Suprapubic skin (tissue), 4 donors: ENCODE results near the gene NINJ1.

Experiments used
- CTCF ChIP-seq, 2 donors: fragments of 200-600 bp in 1 of 2; fragments of 450-650 bp in 1 of 2; sonication (generic) in 1 of 2; IDR thresholded peaks; one replicate each; pipeline ENCODE4 v1.5.1; 2016 to 2019; ENCODE audit warnings: antibody characterized with exemption in 2 of 2, mild to moderate bottlenecking in 1 of 2, moderate library complexity in 1 of 2
- EP300 ChIP-seq: sonication (generic); formaldehyde crosslinking; IDR thresholded peaks from one replicate; pipeline ENCODE4 v1.6.1; 2017; ENCODE audit warnings: antibody characterized with exemption
- POLR2A ChIP-seq, 2 donors: fragments of 450-650 bp; IDR thresholded peaks; one replicate each; pipeline ENCODE4 v1.6.1; 2017; ENCODE audit warnings: antibody characterized with exemption in 2 of 2, mild to moderate bottlenecking in 2 of 2, moderate library complexity in 2 of 2
- POLR2AphosphoS5 ChIP-seq, 3 donors: sonication (generic); formaldehyde crosslinking; IDR thresholded peaks; one replicate each; pipeline ENCODE4 v1.6.1; 2017; ENCODE audit warnings: antibody characterized with exemption in 3 of 3

DNA sequence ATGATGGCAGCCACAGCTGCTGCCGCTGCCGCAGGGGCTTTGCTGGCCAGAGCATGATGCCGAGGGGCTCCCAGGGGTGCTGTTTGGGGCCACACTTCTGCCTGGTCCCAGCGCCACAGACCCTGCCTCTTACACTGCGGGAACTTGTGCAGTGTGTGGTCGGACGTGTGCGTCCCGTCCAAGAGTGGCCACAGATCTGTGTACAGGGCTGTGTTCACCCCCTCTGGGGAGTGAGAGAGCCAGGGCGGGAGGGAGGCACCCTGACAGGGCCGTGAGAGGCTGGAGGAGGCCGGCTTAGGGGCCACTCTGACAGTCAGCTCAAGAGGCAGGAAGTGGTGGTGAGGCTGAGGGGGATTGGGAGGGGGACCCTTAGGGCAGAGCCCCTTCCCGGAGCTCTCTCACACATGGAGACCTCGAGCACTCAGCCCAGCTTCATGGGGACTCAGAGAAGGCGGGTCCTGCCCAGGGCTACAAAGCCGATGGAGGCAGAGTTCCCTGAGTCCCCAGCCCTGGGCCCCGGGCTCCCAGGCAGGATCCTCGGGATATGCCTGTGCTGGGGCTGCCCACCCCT is 51.1 kb downstream of the NINJ1 start:
- no peak for TF ChIP-seq POLR2A (IDR thresholded peaks at IDR 0.05)
- TF ChIP-seq POLR2AphosphoS5 (IDR thresholded peaks at IDR 0.05) = no peak
- no peak for TF ChIP-seq CTCF (IDR thresholded peaks at IDR 0.05)
- TF ChIP-seq EP300 = no peak
